ENCODE results near the gene SPON1. TPM values are rescaled to one million over a fixed set of nuclear protein-coding genes. Genes with fewer than 3 reads are reported as not detected.

The SPON1 gene
- total RNA-seq, 1 experiment from 2014 or later = not detected

DNA sequence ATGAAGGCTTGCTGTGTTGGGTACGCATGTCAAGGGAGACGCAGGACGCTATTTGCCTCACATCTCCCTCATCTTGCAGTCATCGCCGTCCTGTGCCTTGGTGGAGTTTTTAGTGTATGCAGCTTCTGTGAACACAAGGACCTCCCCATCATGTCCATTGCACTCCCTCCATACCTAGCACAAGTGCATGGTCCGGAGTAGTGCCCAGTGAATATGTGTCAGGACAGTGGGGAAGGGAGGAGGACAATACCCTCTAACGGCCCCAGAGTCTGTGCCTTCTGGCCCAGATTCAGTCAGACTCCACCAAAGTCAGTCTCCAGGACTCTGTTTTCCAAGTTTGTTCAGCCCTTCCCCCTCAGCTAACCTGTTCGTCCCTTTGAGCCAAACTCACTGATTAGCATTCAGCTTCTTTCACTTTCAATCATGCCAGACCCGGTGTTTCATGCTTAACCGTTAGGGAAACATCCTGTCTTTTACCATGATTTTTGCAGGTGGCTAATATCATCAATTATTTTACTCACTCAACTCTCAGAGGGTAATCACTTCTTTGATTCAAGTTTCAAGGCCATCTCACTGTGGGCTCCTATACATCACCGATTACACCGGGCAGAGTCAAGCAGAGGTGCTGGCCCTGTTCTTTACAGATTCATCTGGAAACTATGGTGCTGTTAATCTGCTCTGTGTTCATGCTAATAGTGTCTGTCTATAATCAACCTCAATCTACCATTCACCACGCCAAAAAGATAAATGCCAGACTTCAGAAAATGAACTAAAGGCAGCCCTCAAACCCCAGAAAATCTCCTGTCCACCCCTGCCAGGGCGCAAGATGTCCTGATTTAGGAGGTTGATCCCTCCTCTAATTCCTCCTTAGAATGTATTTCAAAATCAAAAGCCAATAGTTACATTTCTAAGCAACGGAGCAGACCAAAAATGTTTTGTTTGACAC, 240.0 kb downstream of the SPON1 start:
- Histone ChIP-seq H3K27me3 (no peaks in the 10 kb centered on the region), H3K4me3 (no peak overlapping the region), H3K36me3 (no peaks in the 10 kb centered on the region), H3K9me3 (no peaks in the 10 kb centered on the region)
- no peak for DNase-seq

DNA sequence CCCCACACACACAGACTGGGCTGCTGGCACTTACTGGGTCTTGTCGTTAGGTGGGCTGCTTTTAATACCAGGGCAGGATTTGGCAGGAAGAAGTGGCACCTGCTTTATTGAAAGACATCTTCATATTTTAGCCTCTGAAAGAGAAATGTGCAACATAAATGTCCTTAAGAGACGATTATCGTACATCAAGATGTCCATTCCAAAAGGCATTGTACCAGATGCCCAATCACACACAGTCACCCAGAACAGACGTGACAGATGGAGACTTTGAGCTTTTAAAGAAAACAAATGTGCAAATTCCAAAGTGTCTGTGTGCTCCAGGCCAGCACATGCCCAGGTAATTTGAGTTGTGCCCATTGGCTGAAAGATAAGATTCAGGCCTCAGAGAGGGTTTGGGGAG, 240.8 kb downstream of the SPON1 start:
- no peaks in the 10 kb centered on the region for H3K36me3 ChIP-seq
- H3K9me3 ChIP-seq = no peaks in the 10 kb centered on the region
- no peak overlapping the region for H3K4me3 ChIP-seq
- H3K27me3 ChIP-seq = no peaks in the 10 kb centered on the region
- DNase-seq = no peak

DNA sequence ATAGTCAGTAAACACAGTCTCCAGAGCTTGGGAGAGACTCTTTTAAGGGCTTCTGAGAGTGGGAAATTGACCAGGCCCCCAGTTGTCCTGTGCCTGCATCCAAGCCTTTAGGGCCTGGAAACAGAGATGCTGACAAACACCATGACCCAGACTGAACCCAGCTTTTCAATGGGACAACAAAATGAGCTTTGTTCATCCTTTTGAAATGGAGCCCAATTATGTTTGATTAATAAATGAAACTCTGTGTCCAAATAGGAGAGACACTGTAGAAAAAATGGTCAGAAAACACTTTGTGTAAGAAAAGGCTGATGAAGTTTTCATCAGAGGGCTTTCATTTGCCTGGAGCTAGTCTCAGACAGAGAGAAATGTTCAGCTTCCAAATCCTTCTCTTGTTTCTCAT, 250.5 kb downstream of the SPON1 start:
- DNase-seq = no peak
- Histone ChIP-seq H3K9me3 (no peaks in the 10 kb centered on the region), H3K4me3 (no peak overlapping the region), H3K36me3 (no peaks in the 10 kb centered on the region), H3K27me3 (0 out of 2 replicates have a peak, but pooled peaks cover 3% of the 10 kb centered on the region)

DNA sequence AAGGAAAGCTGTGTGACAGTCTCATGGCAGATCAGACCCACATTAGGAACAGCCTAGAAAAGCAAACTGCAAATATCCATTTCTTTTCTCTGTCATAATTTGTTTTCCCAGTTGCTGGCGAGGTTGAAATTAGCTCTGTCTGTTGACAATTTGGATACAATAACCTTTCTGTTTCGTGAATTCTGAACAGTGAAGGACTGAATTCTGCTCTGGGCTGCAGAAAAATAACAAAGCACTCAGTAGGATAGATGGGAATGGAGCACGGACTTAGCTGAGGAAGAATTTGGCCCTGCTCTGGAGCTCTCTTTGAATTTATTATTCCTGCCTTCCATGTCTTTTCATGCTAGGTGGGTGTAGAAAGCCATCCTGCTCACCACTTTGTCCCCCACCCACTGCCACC, 256.2 kb downstream of the SPON1 start:
- no peaks in the 10 kb centered on the region for H3K9me3 ChIP-seq
- no peak overlapping the region for H3K4me3 ChIP-seq

DNA sequence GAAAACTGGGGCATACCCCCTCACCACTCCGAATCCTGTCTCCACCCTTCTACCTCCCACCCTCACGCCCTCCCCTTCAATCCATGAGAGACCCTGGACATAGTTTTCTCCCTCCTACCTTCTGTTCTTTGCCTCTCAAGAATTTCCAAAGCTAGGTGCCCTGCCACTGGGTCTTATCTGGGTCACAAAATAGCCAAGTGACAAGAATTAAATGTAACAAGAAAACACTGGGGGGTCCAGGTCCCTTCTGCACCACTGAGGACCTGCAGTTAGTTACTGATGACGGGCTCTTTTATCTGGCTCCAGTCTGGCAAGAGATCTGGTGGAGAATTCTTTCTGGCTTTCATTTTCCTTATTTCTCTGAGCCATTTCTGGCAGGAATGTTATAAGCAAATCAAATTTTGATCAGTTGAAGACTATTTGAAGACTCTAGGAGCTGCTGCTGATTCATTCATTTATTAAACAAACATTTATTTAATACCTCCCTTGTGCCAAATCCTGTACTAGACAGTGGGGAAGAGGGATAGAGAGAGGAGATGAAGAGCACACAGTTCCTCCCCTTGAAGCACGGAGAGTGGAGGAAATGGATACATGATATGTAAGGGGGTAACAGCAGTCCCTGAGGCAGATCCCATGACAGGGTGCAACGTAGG, 261.2 kb downstream of the SPON1 start:
- DNase-seq = no peak
- H3K4me3 ChIP-seq = no peak overlapping the region
- no peaks in the 10 kb centered on the region for H3K9me3 ChIP-seq

More for the DNA sequence above, 256.2 kb downstream of the SPON1 start:
- DNase-seq = no peak
- H3K36me3 ChIP-seq = no peaks in the 10 kb centered on the region
- H3K27me3 ChIP-seq = 0 out of 2 replicates have a peak, but pooled peaks cover 3% of the 10 kb centered on the region

DNA sequence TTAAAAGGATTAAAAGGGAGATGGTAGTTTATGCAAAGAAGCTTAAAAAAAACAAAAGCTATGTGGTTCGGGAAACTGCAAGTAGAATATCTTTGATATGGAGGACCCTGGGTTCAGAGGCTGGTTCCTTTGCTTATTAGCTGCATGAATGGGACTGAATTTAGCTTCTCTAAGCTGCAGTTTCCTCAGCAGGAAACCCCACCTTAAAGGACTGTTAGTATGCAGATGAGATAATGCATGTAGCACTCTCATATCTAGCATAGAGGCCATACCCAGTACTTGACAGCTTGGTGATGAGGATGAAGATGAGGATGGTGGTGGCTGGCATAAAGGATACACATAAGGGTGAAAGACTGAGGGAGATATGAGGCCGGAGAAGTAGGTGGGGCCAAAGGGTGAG, 261.9 kb downstream of the SPON1 start:
- Histone ChIP-seq H3K27me3 (no peaks in the 10 kb centered on the region), H3K4me3 (no peak overlapping the region), H3K36me3 (no peaks in the 10 kb centered on the region), H3K9me3 (no peaks in the 10 kb centered on the region)
- no peak for DNase-seq

More for the DNA sequence above, 261.2 kb downstream of the SPON1 start:
- Histone ChIP-seq H3K27me3 (no peaks in the 10 kb centered on the region), H3K36me3 (no peaks in the 10 kb centered on the region)

DNA sequence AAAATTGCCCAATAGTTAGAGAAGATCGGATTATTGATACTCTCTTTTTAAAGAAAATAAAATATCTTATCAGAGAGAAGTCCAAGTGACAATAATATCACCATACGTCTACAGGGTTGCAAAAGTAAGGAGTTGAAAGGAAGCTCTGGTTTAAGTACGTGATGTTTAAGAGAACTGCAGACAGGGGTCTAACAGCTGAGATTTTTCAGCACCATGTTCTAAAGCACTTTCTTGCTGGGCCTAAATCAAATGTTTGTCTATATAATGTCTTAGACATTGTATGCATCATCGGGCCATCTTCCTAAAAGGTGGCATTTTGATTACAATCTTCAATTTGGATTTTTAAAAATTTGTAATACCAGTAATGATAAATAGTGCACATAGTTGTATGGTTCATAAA, 263.1 kb downstream of the SPON1 start:
- no peak overlapping the region for H3K4me3 ChIP-seq
- no peaks in the 10 kb centered on the region for H3K27me3 ChIP-seq
- DNase-seq = no peak
- no peaks in the 10 kb centered on the region for H3K36me3 ChIP-seq
- H3K9me3 ChIP-seq = no peaks in the 10 kb centered on the region

DNA sequence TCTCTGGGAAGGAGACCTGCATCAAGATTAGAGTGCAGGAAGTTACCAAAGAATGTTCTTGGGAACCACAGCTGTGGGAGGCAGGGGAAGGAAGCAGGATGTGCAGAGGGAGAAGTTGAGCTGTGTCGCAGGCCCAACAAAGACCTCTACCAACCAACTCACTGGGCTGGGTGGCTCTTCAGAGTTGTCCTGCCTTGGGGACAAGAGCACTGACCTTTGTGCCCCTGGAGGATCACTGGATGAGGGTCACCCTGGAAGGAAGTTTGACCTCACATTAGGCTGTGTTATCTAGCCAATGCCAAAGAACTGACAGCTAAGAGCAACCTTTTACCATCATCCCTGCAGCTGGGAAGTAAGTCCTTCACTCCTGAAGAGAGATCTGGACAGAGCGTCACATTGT, 265.8 kb downstream of the SPON1 start:
- Histone ChIP-seq H3K36me3 (no peaks in the 10 kb centered on the region), H3K9me3 (no peaks in the 10 kb centered on the region), H3K4me3 (no peak overlapping the region), H3K27me3 (no peaks in the 10 kb centered on the region)
- no peak for DNase-seq

DNA sequence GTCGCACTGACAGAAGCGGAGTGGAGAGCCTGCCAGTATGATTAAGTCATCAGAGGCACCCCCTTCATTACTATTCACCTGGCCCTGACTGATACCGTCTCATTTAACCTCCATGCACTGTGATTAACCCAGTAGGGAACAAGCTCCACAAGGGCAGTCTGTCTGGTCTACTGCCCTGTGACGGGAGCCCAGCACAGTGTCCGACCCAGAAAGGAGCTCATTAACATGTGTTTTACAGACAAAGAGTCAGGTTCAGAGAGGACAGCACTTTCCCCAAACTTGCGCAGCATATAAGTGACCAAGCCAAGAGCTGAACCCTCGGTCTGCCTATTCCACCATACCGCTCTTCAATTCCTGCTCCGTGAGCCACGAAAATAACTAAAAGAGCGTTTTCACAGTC, 266.9 kb downstream of the SPON1 start:
- no peaks in the 10 kb centered on the region for H3K36me3 ChIP-seq
- no peaks in the 10 kb centered on the region for H3K9me3 ChIP-seq
- no peak overlapping the region for H3K4me3 ChIP-seq
- H3K27me3 ChIP-seq = no peaks in the 10 kb centered on the region
- no peak for DNase-seq

DNA sequence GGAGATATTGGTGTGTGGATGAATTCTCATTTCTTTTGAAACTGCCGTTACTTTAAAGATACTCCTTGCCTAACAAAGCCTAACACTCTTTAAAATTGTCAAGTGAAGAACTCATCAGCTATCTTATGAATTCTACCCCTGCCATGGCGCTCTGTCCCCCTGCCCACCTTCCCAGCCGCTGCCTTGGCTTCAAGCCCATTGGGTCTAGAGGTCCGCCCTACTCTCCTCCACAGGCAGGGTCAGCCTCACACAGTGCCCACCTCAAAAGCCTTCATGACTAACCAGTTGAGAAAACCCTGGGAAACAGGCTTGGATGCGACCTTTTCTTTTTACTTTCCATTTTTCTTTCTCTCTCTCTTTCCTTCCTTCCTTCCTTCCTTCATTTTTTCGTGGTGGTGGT, 267.9 kb downstream of the SPON1 start:
- no peak for DNase-seq
- Histone ChIP-seq H3K9me3 (no peaks in the 10 kb centered on the region), H3K27me3 (no peaks in the 10 kb centered on the region), H3K36me3 (no peaks in the 10 kb centered on the region), H3K4me3 (no peak overlapping the region)

DNA sequence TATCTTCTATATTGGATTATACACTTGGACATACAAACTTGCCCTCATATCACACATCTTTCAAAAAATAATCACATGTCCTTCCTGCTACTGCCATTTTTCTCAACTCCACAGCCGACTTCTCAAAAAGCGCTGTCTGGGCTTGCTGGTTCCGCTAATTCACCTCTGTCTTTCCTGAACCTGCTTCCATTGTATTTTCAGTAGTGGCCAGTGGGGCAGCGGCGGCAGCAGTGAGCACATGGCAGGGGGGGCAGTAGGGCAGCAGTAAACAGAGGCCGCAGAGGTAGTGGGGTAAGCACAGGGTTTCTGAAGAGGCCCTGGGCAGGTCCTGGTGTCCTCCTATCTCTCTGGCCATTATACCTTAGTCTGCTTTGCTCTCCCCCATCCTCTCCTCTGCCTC, 270.1 kb downstream of the SPON1 start:
- no peak for DNase-seq

DNA sequence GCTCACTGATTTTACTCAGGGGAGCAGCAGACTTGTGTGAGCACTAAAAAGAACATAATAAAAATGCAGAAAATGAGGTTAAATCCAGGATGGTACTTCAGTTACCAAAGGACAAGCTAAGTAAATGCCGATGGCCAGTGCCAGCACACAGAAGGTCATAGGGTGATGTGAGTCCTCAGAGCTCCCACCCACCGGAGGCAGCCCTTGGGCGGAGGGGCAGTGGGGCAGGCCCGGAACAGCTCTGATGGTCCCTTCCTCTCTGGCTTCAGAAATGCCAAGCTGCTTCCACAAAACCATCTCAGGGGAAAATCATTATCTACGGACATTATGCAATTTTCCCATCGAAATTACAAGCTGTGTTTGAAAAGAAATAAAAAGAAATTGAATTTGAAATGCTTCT, 271.9 kb downstream of the SPON1 start:
- H3K36me3 ChIP-seq = no peaks in the 10 kb centered on the region
- no peak overlapping the region for H3K4me3 ChIP-seq
- no peak for DNase-seq
- no peaks in the 10 kb centered on the region for H3K9me3 ChIP-seq
- H3K27me3 ChIP-seq = no peaks in the 10 kb centered on the region

More for the DNA sequence above, 270.1 kb downstream of the SPON1 start:
- Histone ChIP-seq H3K4me3 (no peak overlapping the region), H3K27me3 (no peaks in the 10 kb centered on the region), H3K36me3 (no peaks in the 10 kb centered on the region), H3K9me3 (no peaks in the 10 kb centered on the region)

DNA sequence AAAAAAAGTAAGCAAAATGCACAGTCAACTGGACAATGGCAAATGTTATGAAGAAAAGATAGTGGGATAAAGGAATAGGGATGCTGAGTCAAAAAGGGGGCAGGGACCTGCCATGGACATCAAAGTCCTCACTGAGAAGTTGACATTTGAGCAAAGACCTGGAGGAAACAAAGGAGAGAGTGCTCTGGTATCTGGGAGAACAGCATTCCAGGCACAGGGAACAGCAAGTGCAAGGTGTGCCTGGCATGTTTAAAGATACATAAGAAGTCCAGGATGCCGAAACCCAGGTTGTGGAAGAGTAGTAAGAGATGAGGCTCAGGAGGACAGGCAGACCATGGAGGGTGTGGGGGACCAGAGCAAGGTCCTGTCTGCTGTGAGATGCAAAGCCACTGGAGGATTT, 273.2 kb downstream of the SPON1 start:
- H3K27me3 ChIP-seq = no peaks in the 10 kb centered on the region
- no peak overlapping the region for H3K4me3 ChIP-seq
- no peak for DNase-seq
- no peaks in the 10 kb centered on the region for H3K36me3 ChIP-seq
- no peaks in the 10 kb centered on the region for H3K9me3 ChIP-seq

DNA sequence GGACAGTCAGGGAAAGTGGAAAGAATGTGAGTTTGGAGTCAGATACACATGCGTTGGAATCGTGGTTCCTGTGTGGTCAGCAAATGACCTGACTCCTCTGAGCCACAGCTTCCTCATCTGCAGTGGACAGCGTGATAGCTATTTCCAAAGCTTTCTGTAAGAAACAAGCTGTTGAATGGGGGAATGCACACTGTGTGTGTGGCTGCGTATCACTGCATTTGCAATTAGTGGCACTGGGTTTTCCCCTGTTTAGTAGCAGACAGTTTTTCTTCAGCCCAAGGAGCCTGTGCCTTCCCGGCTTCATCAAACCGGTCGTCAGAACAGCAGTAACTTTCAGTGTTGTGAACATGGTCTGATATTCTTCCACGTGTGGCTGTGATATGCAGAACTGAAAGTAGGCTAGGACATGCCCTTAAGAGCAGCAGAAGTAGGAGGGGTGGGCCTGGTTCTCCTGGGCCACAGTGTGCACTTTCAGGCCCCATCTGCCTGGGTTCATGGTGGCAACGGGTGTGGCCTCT, 275.0 kb downstream of the SPON1 start:
- Histone ChIP-seq H3K36me3 (no peaks in the 10 kb centered on the region), H3K4me3 (no peak overlapping the region), H3K9me3 (no peaks in the 10 kb centered on the region), H3K27me3 (no peaks in the 10 kb centered on the region)
- no peak for DNase-seq

DNA sequence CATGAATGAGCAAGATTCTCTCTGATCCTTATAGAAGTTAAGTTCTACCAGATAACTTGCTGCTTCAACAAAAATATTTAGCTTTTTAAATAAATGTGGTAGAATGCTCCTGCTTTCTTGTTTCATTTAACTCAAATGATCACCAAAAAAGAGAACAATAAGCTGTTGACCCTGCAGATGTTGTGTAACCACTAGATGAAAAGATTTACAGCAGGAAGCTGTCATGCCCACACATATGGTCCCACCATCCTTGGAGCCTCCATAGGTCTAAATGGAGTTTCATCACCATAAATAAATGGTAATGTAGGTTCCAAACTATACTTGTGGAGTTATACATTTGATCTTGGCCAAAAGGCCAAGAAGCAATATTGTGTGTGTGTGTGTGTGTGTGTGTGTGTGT, 277.7 kb downstream of the SPON1 start:
- no peak overlapping the region for H3K4me3 ChIP-seq
- no peaks in the 10 kb centered on the region for H3K36me3 ChIP-seq
- DNase-seq = no peak
- H3K9me3 ChIP-seq = no peaks in the 10 kb centered on the region
- no peaks in the 10 kb centered on the region for H3K27me3 ChIP-seq

DNA sequence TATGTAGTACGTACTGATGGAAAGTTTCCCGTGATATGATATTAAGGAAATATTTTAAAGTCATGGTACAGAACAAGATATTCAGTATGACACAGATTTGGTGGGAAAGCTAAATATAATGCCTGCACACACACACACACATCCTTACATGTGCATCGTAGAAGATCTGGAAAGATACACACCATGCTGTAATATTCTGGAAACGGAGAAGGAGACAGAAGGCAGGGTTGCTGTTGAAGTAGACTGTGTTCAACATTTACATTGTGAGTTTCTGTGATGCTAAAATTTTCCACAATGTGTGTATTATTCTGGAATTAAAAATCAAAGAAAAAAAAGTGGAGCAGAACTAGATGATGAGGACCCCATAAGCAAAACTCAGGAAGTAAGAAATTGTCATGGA, 278.4 kb downstream of the SPON1 start:
- Histone ChIP-seq H3K27me3 (no peaks in the 10 kb centered on the region), H3K4me3 (no peak overlapping the region), H3K9me3 (no peaks in the 10 kb centered on the region), H3K36me3 (no peaks in the 10 kb centered on the region)
- no peak for DNase-seq

DNA sequence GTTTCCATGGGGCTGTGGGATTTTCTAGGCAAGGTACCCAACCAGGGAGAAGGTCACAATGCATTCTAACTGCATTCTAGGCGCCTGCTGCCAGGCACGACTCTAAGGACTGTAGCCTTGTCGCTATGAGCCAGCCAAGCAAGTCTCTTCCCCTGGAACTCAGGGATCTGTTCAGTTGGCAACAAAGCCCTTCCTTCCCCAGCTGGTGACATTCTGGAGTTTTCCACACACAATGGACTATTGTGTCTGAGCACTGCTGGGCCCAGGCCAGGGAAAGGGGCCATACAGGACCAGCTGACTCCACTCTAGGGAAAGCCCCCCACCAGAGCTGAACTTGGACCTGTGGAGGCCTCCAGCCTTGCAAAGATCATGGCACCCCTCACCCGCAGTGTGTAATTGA, 279.7 kb downstream of the SPON1 start:
- no peak for DNase-seq
- no peaks in the 10 kb centered on the region for H3K36me3 ChIP-seq
- no peaks in the 10 kb centered on the region for H3K9me3 ChIP-seq
- H3K27me3 ChIP-seq = no peaks in the 10 kb centered on the region
- H3K4me3 ChIP-seq = no peak overlapping the region

DNA sequence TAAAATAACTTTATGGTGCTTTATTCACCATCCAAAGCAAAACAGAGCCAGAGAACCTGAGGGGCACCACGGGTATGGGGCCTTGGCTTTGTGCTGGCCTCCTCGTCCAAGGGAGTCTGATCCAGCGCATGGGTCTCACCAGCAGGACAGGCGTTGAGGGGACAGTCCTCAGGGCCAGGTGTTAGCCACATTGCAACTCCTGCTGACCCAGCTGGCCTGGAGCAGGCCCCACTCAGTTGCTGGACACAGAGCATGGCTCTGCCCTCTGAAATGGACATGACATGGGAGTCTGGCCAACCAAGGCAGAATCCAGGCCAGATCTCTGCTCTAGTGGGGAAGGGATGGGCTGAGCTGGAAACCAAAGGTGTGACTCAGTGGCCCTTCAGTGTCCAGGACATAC, 280.2 kb downstream of the SPON1 start:
- no peak overlapping the region for H3K4me3 ChIP-seq
- no peaks in the 10 kb centered on the region for H3K27me3 ChIP-seq
- no peaks in the 10 kb centered on the region for H3K36me3 ChIP-seq
- no peak for DNase-seq
- no peaks in the 10 kb centered on the region for H3K9me3 ChIP-seq
